GM12878 (cell line): ENCODE data around the gene IFNAR2.

Experiments used
- BHLHE40 ChIP-seq, 2 experiments: fragments of 450-650 bp in 1 of 2; IDR thresholded peaks; 2 replicates each; pipeline ENCODE4 v1.6.1; 2011 to 2017; ENCODE audit warnings: low read depth in 2 of 2, borderline replicate concordance in 1 of 2, improper control_type of control experiment in 1 of 2, low read length in 1 of 2, mild to moderate bottlenecking in 1 of 2
- CEBPB ChIP-seq, 2 experiments: fragments of 150-350 bp in 1 of 2; IDR thresholded peaks; 2 replicates each; pipeline ENCODE4 v1.6.1; 2012 to 2014; ENCODE audit warnings: low read depth in 2 of 2, low read length in 2 of 2, borderline replicate concordance in 1 of 2, inconsistent platforms in 1 of 2
- CHD2 ChIP-seq: IDR thresholded peaks from 2 replicates; pipeline ENCODE4 v1.6.1; 2011; ENCODE audit warnings: low read depth, low read length, improper control_type of control experiment, borderline replicate concordance
- CTCF ChIP-seq, 3 experiments: IDR thresholded peaks in 2 of 3; conservative IDR thresholded peaks in 1 of 3; 2 replicates each; pipeline ENCODE4 v1.5.1; 2011; ENCODE audit warnings: low read depth in 3 of 3, low read length in 3 of 3, mild to moderate bottlenecking in 3 of 3, control low read depth in 2 of 3, moderate library complexity in 2 of 3, inconsistent platforms in 1 of 3, mixed read lengths in 1 of 3; ENCODE audit not compliant: control insufficient read depth in 2 of 3, insufficient read depth in 1 of 3; ENCODE audit errors: extremely low read depth in 1 of 3
- EP300 ChIP-seq, 2 experiments: fragments of 150-350 bp in 1 of 2; IDR thresholded peaks; 2 replicates each; pipeline ENCODE4 v1.6.1; 2011 to 2012; ENCODE audit warnings: low read depth in 2 of 2, low read length in 2 of 2, borderline replicate concordance in 1 of 2, improper control_type of control experiment in 1 of 2, inconsistent platforms in 1 of 2; ENCODE audit not compliant: control insufficient read depth in 1 of 2
- EZH2 ChIP-seq: IDR thresholded peaks from 2 replicates; pipeline ENCODE4 v1.6.1; 2012; ENCODE audit warnings: low read depth, mild to moderate bottlenecking, control low read depth, inconsistent platforms, low read length, borderline replicate concordance; ENCODE audit not compliant: control insufficient read depth
- IRF3 ChIP-seq: fragments of 450-650 bp; IDR thresholded peaks from 2 replicates; pipeline ENCODE4 v1.6.1; 2014; ENCODE audit warnings: mild to moderate bottlenecking
- MYC ChIP-seq: IDR thresholded peaks from 2 replicates; pipeline ENCODE4 v1.6.1; 2011; ENCODE audit warnings: mild to moderate bottlenecking, low read length, moderate library complexity, inconsistent platforms; ENCODE audit not compliant: insufficient read depth, insufficient replicate concordance, insufficient read length, severe bottlenecking
- NR2C1 ChIP-seq: fragments of 450-650 bp; IDR thresholded peaks from 2 replicates; pipeline ENCODE4 v1.6.1; 2017; ENCODE audit warnings: antibody characterized with exemption, mild to moderate bottlenecking, moderate library complexity
- PBX3 ChIP-seq: IDR thresholded peaks from 2 replicates; pipeline ENCODE4 v1.6.1; 2011; ENCODE audit warnings: mild to moderate bottlenecking, low read depth, low read length, moderate library complexity; ENCODE audit not compliant: insufficient replicate concordance
- POLR2AphosphoS5 ChIP-seq: IDR thresholded peaks from 2 replicates; pipeline ENCODE4 v1.6.1; 2011; ENCODE audit warnings: mild to moderate bottlenecking, low read length, inconsistent platforms
- TCF12 ChIP-seq: IDR thresholded peaks from 2 replicates; pipeline ENCODE4 v1.6.1; 2011; ENCODE audit warnings: low read depth, mild to moderate bottlenecking, low read length
- YY1 ChIP-seq: IDR thresholded peaks from 2 replicates; pipeline ENCODE4 v1.6.1; 2011; ENCODE audit warnings: low read depth, mild to moderate bottlenecking, low read length
- TF ChIP-seq, protein P1 (sequence below): IDR thresholded peaks from 2 replicates; pipeline ENCODE4 v1.6.1; 2011; ENCODE audit warnings: borderline replicate concordance, low read depth, mild to moderate bottlenecking, moderate library complexity, low read length; ENCODE audit not compliant: insufficient read depth, poor library complexity, severe bottlenecking

DNA sequence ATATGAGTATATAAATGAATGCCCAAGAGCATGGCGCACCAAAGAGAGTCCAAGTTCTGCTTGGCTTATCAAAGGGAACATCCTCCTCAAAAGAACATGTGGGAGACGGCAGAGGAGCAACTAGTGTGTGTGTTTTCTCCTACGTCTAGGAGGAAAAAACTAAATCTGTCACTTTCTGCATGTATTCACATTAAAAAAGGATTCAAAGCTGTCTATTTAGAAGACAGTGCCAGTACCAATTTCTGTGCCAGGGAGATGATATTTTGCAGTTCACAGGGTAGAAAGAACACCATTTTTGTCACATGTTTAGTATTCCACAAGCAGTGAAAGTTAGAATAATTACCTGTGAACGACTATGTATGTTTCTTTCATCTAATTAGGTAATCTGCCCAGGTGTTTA lies 42.5 kb upstream of the IFNAR2 start:
- TF ChIP-seq CTCF (IDR thresholded peaks at IDR 0.05 in 2 of 3, conservative IDR thresholded peaks at IDR 0.05 in 1 of 3; ENCODE audit: control insufficient read depth in 2 of 3, extremely low read depth in 1 of 3, insufficient read depth in 1 of 3, low read depth in 3 of 3, low read length in 3 of 3) (no peak), BHLHE40 (IDR thresholded peaks at IDR 0.05; ENCODE audit: borderline replicate concordance in 1 of 2, low read depth in 2 of 2, low read length in 1 of 2) (no peak), NR2C1 (no peak), IRF3 (no peak), MYC (no peak), CHD2 (no peak), TCF12 (no peak), EZH2 (no peak), EP300 (IDR thresholded peaks at IDR 0.05; ENCODE audit: borderline replicate concordance in 1 of 2, control insufficient read depth in 1 of 2, low read depth in 2 of 2, low read length in 2 of 2) (no peak), PBX3 (no peak), YY1 (no peak), POLR2AphosphoS5 (no peak), CEBPB (IDR thresholded peaks at IDR 0.05; ENCODE audit: borderline replicate concordance in 1 of 2, low read depth in 2 of 2, low read length in 2 of 2) (no peak)
- TF ChIP-seq, protein P1, sequence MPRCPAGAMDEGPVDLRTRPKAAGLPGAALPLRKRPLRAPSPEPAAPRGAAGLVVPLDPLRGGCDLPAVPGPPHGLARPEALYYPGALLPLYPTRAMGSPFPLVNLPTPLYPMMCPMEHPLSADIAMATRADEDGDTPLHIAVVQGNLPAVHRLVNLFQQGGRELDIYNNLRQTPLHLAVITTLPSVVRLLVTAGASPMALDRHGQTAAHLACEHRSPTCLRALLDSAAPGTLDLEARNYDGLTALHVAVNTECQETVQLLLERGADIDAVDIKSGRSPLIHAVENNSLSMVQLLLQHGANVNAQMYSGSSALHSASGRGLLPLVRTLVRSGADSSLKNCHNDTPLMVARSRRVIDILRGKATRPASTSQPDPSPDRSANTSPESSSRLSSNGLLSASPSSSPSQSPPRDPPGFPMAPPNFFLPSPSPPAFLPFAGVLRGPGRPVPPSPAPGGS: no peak
